ENCODE data around the gene ZNF287.

Gene ZNF287

GRCh38 chr17:16515933-16516332 is 53.1 kb downstream of the ZNF287 start:
- no peak for DNase-seq

GRCh38 chr17:16513873-16514272 is 55.1 kb downstream of the ZNF287 start:
- no peak for DNase-seq

- DNase-seq = no peak
These were observed 57.0 kb downstream of the ZNF287 start for GRCh38 chr17:16512011-16512410.

GRCh38 chr17:16511593-16511992 is 57.4 kb downstream of the ZNF287 start:
- DNase-seq = no peak

DNA sequence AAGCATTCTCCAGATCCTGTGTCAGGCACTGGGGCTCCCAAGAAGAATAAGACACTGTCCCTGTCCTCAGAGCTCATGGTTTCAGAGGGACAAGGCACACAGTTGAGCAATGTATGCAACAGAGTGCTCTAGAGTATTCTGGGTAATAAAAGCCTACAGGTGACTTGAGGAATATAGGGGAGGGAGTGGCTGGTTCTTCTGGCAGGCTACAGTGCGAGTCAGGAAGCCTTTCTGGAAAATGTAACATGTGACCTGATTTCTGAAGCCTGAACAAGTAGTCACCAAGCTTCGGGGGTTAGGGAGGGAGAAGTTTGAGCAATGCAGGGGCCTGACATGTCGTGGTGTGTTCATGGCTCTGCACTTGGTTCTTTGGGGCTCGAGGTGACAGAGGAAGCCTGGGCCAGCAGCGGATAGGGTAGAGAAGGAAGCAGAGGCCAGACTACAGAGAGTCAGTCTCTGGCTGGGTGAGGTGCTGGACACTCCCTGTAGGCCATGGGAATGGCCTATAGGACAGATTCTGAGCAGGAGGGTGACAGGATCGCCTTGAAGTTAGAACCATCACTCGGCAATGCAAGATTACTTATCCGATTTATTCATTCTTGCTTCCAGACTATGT is 61.0 kb downstream of the ZNF287 start:
- no peak for DNase-seq

DNA sequence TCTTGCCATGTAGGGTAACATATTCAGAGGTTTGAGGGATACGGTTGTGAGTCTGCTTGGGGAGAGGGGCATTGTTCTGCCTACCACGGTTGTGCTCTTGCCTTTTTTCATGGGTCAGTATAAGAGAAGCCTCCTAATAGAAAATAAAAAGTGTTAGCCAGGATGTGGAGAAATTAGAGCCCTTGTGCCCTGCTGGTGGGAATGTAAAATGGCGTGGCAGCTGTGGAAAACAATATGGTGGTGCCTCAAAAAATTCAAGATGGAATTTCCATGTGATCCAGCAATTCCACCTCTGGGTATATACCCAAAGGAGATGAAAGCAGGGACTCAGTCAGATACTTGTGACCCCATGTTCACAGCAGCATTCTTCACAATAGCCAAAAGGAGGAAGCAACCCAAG is 62.8 kb downstream of the ZNF287 start:
- no peak for DNase-seq

- no peak for DNase-seq
These were observed 64.0 kb downstream of the ZNF287 start for GRCh38 chr17:16504984-16505383.
